Measurements from ENCODE around the gene ELMOD1. TPM values are rescaled to one million over a fixed set of nuclear protein-coding genes. Genes with fewer than 3 reads are reported as not detected.

The ELMOD1 gene
- total and polyA plus RNA-seq, 2 of the 4 experiments (the other 2 are of a cell fraction): 0.18 to 0.29 TPM

DNA sequence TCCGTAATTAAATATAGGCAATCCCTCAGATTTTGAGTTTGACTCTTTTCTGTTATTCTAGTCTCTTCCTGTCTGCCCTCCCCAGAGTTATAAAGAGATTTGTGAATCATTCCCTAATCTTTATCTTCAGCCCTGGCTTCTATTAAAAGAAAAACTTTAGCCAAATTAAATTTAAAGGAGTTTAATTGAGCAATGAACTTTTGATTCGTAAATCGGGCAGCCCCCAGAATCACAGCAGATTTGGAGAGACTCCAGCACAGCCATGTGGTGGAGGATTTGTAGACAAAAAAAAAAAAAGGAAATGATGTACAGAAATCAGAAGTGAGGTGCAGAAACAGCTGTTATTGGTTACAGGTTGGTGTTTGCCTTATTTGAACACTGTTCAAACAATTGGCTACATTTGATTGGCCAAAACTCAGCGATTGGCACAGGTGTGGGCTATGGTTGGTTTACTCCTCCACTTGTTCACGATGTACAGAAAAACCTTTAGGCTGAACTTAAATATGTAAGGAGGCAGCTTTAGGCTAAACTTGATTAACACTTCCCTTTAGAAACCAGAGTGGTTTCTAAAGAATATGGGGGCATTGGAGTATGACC lies 23.1 kb upstream of the ELMOD1 start:
- dilution Hi-C loops (cut with HindIII; ENCODE audit: low sequenced_read_pairs, unreplicated experiment): no loop called here
- WGBS, 2 experiments (ENCODE audit: extremely low coverage in 2 of 2, insufficient read length in 1 of 2): no CpG with 5 or more reads among the region's 5 CpGs
- Histone ChIP-seq H3K4ac (ENCODE audit: low read depth, low read length) (no peak overlapping the region), H3K56ac (ENCODE audit: extremely low read depth, insufficient read depth, low read length) (no peak overlapping the region), H3K4me2 (ENCODE audit: low read depth, low read length) (no peak overlapping the region), H4K5ac (ENCODE audit: low read depth, low read length) (no peak overlapping the region), H2BK5ac (ENCODE audit: low read depth, low read length, poor library complexity, severe bottlenecking) (no peak overlapping the region), H3K18ac (ENCODE audit: low read depth, low read length) (no peak overlapping the region), H3K4me3 (ENCODE audit: insufficient read depth, low read depth, low read length) (no peak overlapping the region), H3K23ac (ENCODE audit: low read depth, low read length) (no peak overlapping the region), H3K27me3 (ENCODE audit: control insufficient read depth, insufficient read depth, low read length) (peaks cover 4% of the 10 kb centered on the region), H4K8ac (ENCODE audit: low read depth in 2 of 2, low read length in 2 of 2) (no peak overlapping the region), H2BK15ac (ENCODE audit: low read depth, low read length) (no peak overlapping the region), H2AK5ac (ENCODE audit: low read depth, low read length) (no peak overlapping the region), H3K36me3 (ENCODE audit: control insufficient read depth, insufficient read depth, low read length) (no peaks in the 10 kb centered on the region), H3K9ac (ENCODE audit: low read depth, low read length) (no peak overlapping the region), H2BK20ac (ENCODE audit: low read depth, low read length) (no peak overlapping the region), H4K91ac (ENCODE audit: insufficient read depth, low read depth, low read length) (no peak overlapping the region), H3K9me1 (ENCODE audit: insufficient read depth, low read length) (peaks cover 6% of the 10 kb centered on the region), H2AK9ac (replicated peaks; ENCODE audit: low read depth, low read length, poor library complexity) (no peak overlapping the region), H2BK120ac (ENCODE audit: low read depth, low read length) (no peak overlapping the region), H3K9me3 (ENCODE audit: control insufficient read depth, insufficient read depth, low read length) (no peaks in the 10 kb centered on the region), H3K4me1 (ENCODE audit: control insufficient read depth, insufficient read depth, low read length) (peaks cover 3% of the 10 kb centered on the region), H3K79me1 (ENCODE audit: low read depth in 1 of 2, low read length in 2 of 2) (peaks cover 5 to 16% of the 10 kb centered on the region in 2 experiments; a peak in 2 of 4 replicates), H2AFZ (replicated peaks; ENCODE audit: low read length, poor library complexity) (no peak overlapping the region), H3K14ac (replicated peaks; ENCODE audit: low read depth, low read length) (no peak overlapping the region), H4K20me1 (ENCODE audit: insufficient read depth, low read length) (no peaks in the 10 kb centered on the region), H3K27ac (ENCODE audit: insufficient read depth, low read length) (no peak overlapping the region)
- BruUV-seq (replicated peaks): no TSS peak
- POLR2A ChIA-PET (ENCODE audit: unreplicated experiment): no interaction called here
- intact Hi-C loops (cut with micrococcal nuclease): loop anchor here (10.0 kb wide), 1 partner anchor 1087 kb away; no protein-coding TSS in a partner anchor
- no peak for ATAC-seq (ENCODE audit: low read depth)
- DNase-seq: no peak
- CTCF ChIA-PET: interaction anchor here (1.3 kb wide), 1 partner anchor 122 kb away, joined by 6 read pairs; no protein-coding TSS in a partner anchor
- in situ Hi-C loops (cut with MboI; ENCODE audit: low sequenced_read_pairs): loop anchor here (5.0 kb wide), 1 partner anchor 124 kb away; no protein-coding TSS in a partner anchor
- TF ChIP-seq BHLHE40 (IDR thresholded peaks at IDR 0.05; ENCODE audit: low read depth, low read length) (no peak), FOS (IDR thresholded peaks at IDR 0.05; ENCODE audit: low read depth, low read length) (no peak), RFX5 (IDR thresholded peaks at IDR 0.05; ENCODE audit: low read depth, low read length) (no peak), POLR2A (IDR thresholded peaks at IDR 0.05; ENCODE audit: low read depth, low read length) (no peak), NFE2L2 (IDR thresholded peaks at IDR 0.05; ENCODE audit: low read depth, low read length) (no peak), CHD1 (IDR thresholded peaks at IDR 0.05; ENCODE audit: low read depth, low read length) (no peak), MXI1 (IDR thresholded peaks at IDR 0.05; ENCODE audit: borderline replicate concordance, low read depth, low read length) (no peak), CEBPB (IDR thresholded peaks at IDR 0.05; ENCODE audit: low read depth, low read length) (no peak), MAFK (IDR thresholded peaks at IDR 0.05; ENCODE audit: low read depth, low read length) (no peak), MAZ (IDR thresholded peaks at IDR 0.05; ENCODE audit: borderline replicate concordance, low read depth, low read length) (no peak), RCOR1 (IDR thresholded peaks at IDR 0.05; ENCODE audit: insufficient replicate concordance, low read length) (no peak), SMC3 (IDR thresholded peaks at IDR 0.05; ENCODE audit: low read depth, low read length) (no peak)
- TF ChIP-seq, protein P1, sequence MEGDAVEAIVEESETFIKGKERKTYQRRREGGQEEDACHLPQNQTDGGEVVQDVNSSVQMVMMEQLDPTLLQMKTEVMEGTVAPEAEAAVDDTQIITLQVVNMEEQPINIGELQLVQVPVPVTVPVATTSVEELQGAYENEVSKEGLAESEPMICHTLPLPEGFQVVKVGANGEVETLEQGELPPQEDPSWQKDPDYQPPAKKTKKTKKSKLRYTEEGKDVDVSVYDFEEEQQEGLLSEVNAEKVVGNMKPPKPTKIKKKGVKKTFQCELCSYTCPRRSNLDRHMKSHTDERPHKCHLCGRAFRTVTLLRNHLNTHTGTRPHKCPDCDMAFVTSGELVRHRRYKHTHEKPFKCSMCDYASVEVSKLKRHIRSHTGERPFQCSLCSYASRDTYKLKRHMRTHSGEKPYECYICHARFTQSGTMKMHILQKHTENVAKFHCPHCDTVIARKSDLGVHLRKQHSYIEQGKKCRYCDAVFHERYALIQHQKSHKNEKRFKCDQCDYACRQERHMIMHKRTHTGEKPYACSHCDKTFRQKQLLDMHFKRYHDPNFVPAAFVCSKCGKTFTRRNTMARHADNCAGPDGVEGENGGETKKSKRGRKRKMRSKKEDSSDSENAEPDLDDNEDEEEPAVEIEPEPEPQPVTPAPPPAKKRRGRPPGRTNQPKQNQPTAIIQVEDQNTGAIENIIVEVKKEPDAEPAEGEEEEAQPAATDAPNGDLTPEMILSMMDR (conservative IDR thresholded peaks at IDR 0.05; ENCODE audit: low read depth, low read length): no peak
- TF ChIP-seq, protein P2, sequence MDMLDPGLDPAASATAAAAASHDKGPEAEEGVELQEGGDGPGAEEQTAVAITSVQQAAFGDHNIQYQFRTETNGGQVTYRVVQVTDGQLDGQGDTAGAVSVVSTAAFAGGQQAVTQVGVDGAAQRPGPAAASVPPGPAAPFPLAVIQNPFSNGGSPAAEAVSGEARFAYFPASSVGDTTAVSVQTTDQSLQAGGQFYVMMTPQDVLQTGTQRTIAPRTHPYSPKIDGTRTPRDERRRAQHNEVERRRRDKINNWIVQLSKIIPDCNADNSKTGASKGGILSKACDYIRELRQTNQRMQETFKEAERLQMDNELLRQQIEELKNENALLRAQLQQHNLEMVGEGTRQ (IDR thresholded peaks at IDR 0.05; ENCODE audit: low read depth, low read length): no peak
